HG03095 (cell line): ENCODE data around the gene ETNK1.
"Not testable (repeated sequence)": the region's sequence is repeated elsewhere in the genome, so short reads cannot be mapped to it uniquely, and the experiment has no call there.

Experiments
- ATAC-seq: cut with Tn5 transposase; IDR thresholded peaks from one replicate; pipeline ENCODE4 v1.9.1; 2021; ENCODE audit warnings: moderate library complexity; ENCODE audit not compliant: unreplicated experiment

The ETNK1 gene, protein sequence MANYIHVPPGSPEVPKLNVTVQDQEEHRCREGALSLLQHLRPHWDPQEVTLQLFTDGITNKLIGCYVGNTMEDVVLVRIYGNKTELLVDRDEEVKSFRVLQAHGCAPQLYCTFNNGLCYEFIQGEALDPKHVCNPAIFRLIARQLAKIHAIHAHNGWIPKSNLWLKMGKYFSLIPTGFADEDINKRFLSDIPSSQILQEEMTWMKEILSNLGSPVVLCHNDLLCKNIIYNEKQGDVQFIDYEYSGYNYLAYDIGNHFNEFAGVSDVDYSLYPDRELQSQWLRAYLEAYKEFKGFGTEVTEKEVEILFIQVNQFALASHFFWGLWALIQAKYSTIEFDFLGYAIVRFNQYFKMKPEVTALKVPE

DNA sequence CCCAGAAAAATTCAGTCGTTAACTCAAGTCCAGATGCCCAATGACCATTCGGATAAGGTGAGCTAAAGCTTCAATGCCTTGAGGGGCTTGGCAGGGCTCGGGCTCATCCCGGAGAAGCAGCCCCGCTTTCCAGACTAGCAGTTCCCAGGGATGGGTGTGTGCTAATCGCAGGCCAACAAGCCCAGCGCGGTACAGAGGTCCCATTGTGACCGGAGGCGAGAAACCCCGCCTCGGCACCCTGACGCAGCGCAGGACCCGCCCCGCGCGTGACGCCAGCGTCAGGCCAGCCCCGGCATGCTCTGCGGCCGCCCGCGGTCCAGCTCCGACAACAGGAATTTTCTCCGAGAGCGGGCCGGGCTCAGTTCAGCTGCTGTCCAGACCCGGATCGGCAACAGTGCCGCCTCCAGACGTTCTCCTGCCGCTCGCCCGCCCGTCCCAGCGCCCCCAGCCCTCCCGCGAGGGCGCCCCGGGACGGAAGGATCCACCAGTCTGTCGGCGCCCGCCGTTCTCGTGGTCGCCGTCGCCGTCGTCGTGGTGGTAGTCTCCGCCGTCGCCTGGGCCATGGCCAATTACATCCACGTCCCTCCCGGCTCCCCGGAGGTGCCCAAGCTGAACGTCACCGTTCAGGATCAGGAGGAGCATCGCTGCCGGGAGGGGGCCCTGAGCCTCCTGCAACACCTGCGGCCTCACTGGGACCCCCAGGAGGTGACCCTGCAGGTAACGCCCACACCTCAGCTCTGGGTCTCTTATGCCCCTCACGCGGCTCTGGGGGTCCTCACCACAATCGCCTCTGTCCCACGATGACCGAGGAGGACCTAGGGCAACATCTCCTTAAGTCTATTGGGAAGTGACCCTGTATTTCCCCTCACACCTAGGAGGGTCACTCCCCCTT lies at the start of gene ETNK1:
TSS of gene ETNK1 (plus strand) at position 302 of the 892 bp plus-strand sequence. CDS start at position 562, 260 bp downstream.
- peak; percentile 97 for ATAC-seq

DNA sequence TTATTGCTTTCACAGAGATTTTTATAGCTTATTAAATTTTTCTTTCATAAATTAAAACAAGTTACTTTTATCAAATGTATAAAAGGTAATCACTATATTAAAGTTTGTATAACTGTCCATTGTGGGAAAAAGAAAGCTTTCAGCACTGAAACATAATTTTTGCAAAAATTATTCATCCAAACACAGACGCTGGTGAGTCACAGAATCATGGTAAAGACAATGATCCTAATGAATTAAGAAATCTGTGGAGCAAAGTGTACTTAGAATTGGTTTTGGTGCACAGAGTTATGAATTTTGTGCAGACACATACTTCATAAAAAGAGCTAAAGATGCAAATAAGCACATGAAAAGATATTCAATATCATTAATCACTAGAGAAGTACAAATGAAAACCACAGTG lies 48.9 kb upstream of the ETNK1 start:
- ATAC-seq = no peak

DNA sequence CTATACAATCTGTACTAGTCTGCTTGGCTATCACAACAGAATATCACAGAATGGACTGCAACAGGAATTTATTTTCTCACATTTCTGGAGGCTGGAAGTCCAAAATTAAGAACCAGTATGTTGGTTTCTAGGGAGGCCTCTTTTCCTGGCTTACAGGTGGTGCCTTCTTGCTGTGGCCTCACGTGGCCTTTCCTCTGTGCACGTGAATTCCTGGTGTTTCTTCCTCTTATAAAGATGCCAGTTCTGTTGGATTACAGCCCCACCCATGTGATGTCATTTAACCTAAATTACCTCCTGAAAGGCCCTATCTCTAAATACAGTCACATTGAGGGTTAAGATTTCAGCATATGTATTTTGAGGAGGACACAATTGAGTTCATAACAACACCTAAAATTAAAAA lies 48.5 kb upstream of the ETNK1 start:
- no peak for ATAC-seq

DNA sequence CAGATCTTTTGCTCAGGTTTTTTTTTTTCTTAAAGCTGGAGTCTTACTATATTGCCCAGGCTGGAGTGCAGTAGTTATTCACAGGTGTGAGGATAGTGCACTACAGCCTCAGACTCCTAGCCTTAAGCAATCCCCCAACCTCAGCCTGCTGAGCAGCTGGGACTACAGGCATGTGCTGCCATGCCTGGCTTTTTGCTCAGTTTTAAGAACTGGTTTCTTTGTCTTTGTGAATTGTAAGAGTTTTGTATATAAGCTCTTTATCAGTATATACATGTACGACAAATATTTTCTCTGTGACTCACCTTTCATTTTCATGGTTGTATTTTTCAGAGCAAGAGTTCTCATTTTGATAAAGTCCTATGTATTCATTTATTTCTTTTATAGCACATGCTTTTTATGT lies 47.3 kb upstream of the ETNK1 start:
- no peak for ATAC-seq

DNA sequence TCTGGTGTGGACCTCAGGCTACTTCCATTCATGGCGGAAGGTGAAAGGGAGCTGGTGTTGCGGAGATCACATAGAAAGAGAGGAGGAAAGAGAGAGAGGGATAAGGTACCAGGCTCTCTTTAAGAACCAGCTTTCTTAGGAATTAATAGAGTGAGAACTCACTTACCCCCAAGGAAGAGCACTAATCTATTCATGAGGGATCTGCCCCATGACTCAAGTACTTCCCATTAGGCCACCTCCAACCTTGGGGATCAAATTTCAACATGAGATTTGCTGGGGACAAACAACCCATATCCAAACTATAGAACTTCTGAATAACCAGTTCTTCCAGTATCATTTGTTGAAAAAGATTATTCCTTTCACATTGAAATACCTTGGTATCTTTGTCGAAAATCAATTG lies 46.6 kb upstream of the ETNK1 start:
- ATAC-seq = no peak

DNA sequence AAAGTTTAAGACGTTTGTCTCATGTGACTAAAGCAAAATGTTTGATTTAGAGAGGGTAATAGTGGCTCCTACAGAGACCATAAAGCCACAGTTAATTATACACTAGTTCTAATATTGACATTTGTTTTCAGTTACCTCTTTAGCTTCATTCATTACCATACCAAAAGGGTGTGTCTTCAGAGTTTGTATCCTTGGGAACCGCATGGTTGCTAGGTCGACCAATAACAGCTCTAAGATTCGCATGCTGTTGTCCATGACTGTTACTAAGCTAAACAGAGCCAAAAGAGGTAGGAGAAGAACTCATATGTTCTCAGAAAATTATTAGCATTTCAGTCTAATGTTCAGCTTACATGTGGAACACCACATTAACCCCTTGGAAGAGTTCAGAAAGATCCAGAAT lies 36.2 kb upstream of the ETNK1 start:
- no peak for ATAC-seq

DNA sequence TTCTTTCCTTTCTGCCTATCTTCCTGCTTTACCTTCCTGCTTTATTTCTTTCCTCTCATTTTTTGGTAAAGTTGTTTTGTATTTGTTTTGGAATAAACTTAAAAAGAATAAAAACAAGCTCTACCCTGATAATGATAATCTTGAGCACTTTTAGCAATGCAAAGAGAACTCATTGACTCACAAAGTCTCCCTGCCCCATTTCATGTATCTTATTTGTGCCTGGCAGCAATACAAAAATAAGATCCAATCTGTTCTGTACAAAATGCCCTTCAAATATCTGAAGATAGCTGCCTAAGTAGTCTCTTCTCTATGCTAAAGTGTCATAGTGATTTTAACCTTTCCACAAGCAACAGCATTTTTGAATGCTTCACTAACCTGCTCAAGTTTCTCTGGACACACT lies 31.1 kb upstream of the ETNK1 start:
- no peak for ATAC-seq

DNA sequence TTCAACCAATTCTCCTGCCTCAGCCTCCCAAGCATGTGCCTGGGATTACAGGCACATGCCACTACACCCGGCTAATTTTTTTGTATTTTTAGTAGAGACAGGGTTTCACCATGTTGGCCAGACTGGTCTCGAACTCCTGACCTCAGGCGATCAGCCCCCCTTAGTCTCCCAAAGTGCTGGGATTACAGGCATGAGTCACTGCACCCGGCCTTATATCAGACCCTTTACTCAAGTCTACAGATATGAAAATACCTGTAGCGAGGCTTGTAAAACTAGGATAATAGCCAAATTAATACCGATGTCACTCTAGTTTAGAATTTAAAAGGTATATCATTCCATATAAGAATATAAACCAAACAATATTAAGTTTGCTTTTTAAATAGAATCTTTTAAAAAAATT lies 27.4 kb upstream of the ETNK1 start:
- not testable (repeated sequence) for ATAC-seq

DNA sequence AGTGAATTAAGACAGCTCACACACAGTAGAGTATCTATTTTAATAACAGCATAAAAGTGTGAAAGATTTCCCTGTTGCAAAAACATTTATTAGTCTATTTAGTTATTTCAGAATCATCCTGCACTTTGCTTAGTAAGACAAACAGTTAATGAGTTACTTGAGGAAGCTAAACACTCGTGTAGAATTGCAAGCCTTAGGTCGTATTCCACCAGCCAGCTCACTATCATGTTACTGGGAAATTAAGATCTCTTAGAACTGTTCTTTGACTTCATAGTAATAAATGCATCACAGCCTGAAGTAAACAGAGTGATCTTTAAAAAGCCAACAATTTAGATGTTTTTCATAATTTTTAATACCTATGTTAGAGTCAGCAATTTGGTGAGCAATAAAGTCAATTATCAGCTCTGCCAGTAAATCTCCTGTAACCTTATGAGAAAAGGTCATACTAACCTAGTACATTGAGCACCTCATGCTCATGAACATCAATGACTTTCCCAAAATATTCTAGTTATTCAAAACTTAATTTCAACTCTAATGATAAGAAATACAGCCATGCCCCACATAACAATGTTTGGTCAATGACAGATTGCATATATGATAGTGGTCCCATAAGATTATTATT lies 26.7 kb upstream of the ETNK1 start:
- ATAC-seq = no peak

DNA sequence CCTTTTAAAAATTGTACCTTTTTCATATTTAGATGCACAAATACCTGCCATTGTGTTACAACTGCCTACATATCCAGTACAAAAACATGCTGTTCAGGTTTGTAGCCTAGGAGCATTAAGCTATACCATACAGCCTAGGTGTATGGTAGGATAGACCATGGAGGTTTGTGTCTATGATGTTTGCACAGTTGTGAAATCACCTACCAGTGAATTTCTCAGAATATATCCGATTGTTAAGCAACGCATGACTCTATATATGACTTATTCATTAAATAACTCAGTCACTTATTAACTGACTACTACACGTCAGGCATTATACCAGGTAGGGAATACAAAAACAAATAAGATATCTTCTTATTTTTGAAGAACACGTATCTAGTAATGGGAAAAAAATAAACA lies 26.2 kb upstream of the ETNK1 start:
- no peak for ATAC-seq

DNA sequence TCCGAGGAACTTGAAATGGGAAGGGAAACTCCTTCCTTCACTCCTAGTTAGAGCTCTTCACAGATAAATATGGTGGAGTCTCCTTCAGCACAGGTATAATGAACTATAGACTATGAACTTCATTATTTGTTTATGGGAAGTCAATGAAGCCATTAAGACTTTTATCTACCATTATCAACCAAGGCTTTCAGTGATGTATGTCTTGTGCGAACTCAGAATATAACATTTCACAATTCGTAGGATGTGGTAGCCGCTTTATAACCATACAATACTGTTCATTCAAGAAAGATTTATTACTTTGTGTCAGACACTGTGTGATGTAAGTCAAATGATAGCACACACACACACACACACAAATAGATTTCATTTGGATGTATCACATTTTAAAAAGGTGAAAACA lies 24.8 kb upstream of the ETNK1 start:
- ATAC-seq = no peak

DNA sequence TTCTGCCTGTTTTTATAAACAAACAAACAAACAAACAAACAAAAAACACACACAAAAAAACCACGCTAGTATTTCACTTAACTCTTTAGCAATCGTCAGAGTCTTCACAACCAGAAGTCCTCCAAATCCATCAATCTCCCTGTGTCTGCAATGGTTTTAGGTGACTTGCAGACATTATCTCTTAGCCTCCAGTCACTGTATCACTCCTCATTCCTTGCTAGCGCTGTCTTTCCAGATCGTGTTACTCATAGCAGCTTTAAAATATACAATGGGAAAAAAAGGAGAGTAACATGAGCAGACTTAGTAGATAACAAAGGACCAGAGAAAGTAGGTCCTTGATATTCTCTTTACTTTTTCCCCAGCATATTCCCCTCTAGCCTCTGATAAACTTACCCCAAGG lies 15.5 kb upstream of the ETNK1 start:
- no peak for ATAC-seq

DNA sequence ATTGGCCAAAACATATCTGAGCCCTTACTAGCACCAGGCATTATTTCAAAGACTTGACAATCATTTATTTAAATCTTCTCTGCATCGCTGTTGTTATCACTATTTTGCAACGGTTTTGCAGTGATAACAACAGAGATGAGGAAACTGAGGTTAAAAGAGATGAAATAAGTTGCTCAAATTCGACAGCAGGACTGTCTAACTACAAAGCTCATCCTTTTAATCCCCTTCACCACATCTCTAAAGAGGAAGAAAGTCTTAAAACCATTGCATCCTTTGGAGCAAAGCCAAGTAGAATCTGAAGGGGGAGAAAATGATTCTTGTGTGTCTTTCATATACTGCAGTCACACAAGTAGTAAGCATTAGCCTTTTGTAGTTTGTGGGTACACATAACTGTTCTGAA lies 14.8 kb upstream of the ETNK1 start:
- ATAC-seq = no peak

DNA sequence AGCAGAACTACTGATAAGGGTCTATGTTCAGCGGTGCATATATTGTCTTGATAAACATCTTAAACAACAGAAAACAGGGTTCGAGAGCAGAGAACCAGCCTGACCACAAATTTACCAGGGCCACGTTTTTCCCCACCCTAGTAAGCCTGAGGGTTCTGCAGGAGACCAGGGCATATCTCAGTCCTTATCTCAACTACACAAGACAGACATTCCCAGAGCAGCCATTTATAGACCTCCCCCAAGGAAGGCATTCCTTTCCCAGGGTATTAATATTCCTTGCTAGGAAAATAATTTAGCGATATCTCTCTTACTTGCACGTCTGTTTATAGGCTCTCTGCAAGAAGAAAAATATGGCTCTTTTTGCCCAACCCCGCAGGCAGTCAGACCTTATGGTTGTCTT lies 12.1 kb upstream of the ETNK1 start:
- not testable (repeated sequence) for ATAC-seq

DNA sequence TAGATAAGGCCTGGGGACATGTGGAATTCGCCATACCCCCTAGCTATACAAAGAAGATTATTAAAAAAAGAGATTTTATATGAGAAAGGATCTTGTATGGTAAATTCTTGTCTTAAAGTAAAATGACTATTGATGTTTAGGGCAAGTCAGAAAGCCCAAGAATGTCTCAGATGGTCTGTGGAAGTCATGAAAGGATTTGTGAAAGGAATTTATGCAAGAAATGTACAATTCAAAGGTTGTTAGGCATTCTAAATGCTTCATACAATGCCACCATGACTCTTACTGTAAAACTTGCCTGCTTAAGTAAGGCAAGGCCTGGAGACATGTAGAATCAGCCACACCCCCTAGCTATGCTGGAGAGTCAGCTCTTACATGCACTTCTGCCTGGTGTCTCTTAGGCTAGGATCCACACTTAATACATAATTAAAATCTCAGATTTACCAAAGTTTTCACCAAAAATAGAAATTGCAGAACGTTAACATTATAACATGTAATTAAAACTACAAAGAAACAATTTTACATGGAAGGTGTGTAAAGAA lies 8.9 kb upstream of the ETNK1 start:
- ATAC-seq = no peak

DNA sequence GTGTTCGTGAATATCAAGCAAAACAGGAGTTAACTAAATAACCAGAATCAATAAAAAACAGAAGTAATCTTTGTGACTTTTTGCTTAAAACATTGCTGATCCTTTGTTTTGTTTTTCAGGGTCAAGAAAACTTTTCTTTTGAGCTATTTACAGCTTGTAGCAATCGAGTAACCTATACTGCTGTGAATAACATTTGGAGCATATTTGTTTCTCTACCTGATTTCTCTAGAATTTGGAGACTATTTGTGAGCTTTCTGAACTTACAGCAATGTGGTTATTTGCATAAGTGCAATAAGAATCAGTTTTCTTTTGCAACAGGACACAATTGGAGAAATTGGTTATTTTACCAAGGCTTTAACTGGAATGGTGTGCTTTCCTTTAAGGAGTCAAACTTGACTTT lies 7.3 kb upstream of the ETNK1 start:
- ATAC-seq = no peak

DNA sequence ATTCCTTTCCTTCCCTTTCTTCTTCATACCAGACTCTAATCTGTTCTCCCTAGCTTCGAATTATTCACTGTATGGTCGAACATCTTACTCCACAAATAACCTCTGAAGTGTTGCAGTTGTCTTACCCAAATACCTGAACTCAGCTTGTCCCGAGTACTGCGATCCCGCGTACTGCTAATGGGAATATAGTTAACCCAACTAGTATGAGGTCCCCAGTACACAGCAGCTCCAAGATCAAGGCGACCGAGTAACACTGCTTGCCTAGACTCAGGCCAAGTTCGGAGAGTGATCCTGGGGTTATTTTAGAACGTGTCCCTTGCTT lies 462 bp upstream of the ETNK1 start:
- ATAC-seq = no peak

DNA sequence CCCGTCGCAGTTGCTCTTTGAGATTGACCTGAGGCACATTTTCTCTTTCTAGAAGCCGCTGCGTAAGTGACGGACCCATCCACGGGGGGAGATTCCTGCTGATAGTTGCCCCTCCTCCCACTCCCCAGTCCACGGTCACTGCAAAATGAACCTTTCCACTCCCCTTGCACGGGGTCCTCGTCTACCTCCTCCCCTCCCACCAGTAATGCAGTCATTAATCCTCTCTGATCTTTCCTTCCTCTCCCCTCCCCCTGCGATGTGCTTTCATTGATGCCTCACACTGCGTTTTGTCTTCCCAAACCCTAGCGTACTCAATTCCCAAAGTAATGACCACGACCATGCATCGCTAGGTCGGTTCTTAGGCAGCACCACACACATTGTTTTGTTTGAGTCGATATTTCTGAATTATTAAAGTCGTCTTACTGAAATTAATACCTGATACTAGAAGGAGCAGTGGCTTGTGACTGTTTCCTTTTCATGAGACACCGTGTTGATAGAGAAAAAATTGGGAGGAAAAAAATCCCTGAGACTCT lies 857 bp downstream of the ETNK1 start:
- ATAC-seq = peak; percentile 31

DNA sequence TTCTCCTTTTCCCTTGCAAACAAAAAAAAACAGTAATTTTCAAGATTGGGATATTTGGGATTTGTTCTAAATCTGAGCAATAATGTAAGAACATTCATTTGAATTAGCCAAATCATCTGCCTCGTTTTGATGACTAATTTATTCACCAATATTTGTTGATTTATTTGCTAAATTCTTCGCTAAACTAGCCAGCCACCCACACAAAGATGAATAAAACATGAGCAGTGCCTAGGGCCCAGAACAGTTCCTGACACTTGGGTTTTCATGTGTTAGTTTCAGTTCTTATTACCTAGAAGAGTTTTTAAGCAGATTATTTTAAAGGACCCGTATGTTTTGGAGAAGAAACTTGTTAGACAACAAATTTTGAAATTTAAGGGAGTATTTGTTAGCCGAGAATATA lies 1.4 kb downstream of the ETNK1 start:
- ATAC-seq = peak; percentile 40

DNA sequence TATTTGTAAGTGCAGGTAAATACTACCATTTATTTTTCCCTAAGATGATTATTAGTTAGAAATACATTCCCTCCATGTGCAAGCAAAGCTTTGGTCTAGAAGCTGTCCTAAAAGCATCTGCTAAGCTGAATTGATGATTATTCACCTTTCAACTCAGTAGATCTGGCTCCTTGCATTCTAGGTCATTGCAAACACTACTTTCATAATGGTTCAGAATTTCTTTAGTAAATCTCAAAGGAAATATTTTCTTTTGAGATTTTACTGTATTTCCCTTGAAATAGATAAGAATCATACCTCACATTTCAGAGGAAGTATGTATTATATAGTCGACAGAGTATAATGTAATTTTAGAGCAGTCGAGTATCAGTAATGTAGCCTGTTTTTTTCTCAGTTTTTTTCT lies 2.4 kb downstream of the ETNK1 start:
- no peak for ATAC-seq

DNA sequence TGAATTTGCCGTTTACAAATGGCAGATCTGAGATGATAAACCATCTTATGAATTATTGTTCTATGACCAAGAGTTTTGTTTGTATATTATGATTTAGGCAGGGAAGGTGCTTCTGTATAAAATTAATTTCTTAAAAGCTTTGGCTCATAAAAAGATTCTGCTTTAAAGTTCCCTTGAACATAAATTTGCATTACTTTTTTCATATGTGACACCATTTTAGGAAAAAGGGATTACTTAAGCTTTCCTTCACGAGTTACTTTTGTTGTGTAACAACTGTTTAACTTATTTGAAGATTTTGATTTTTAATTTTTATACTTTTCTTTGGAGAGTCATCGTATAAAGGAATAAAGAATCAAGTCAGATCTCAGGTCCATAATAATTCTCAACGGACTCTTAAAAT lies 3.3 kb downstream of the ETNK1 start:
- ATAC-seq = no peak
